Neural cell (in vitro differentiated cells): ENCODE data around the gene PDE9A.

Experiments
- CTCF ChIP-seq: fragments of 450-650 bp; IDR thresholded peaks from 2 replicates; pipeline ENCODE4 v1.5.1; 2014; ENCODE audit warnings: antibody characterized with exemption, mild to moderate bottlenecking, moderate library complexity; ENCODE audit not compliant: poor library complexity, severe bottlenecking
- EP300 ChIP-seq: fragments of 450-650 bp; conservative IDR thresholded peaks from 2 replicates; pipeline ENCODE4 v1.6.1; 2014; ENCODE audit warnings: antibody characterized with exemption, mild to moderate bottlenecking, moderate library complexity; ENCODE audit not compliant: poor library complexity, severe bottlenecking
- MXI1 ChIP-seq: fragments of 450-650 bp; conservative IDR thresholded peaks from 2 replicates; pipeline ENCODE4 v1.6.1; 2014; ENCODE audit warnings: antibody characterized with exemption, mild to moderate bottlenecking; ENCODE audit not compliant: poor library complexity, severe bottlenecking
- POLR2AphosphoS5 ChIP-seq: IDR thresholded peaks from 2 replicates; pipeline ENCODE4 v1.6.1; 2012
- RAD21 ChIP-seq: fragments of 450-650 bp; conservative IDR thresholded peaks from 2 replicates; pipeline ENCODE4 v1.6.1; 2014; ENCODE audit warnings: antibody characterized with exemption, mild to moderate bottlenecking, moderate library complexity
- REST ChIP-seq: IDR thresholded peaks from 2 replicates; pipeline ENCODE4 v1.6.1; 2012; ENCODE audit warnings: borderline replicate concordance
- TAF1 ChIP-seq: IDR thresholded peaks from 2 replicates; pipeline ENCODE4 v1.6.1; 2012; ENCODE audit warnings: low read depth

- TF ChIP-seq CTCF (no peak), TAF1 (no peak), REST (no peak), MXI1 (no peak), RAD21 (no peak), POLR2AphosphoS5 (no peak), EP300 (no peak)
Observed at GRCh38 chr21:42703965-42704364, 50.5 kb downstream of the PDE9A start.
